ENCODE measurements around the gene APBB1. TPM values are rescaled to one million over a fixed set of nuclear protein-coding genes. Genes with fewer than 3 reads are reported as not detected.
A peak's percentile ranks its signal among the peaks of the same experiment; 100 is the strongest.

The APBB1 gene
- total RNA-seq, 1 experiment from 2014 or later: 12.4 TPM

GRCh38 chr11:6350043-6350442 lies 68.9 kb downstream of the APBB1 start:
- Histone ChIP-seq H3K27me3 (ENCODE audit: insufficient read depth, low read length) (no peaks in the 10 kb centered on the region), H3K9ac (ENCODE audit: low read length) (no peak overlapping the region), H3K4me3 (replicated peaks in 1 of 2; ENCODE audit: low read depth in 1 of 2, low read length in 2 of 2) (no peak overlapping the region), H3K4me1 (ENCODE audit: control insufficient read depth in 1 of 2, insufficient read depth in 2 of 2, low read length in 2 of 2) (peaks cover 0 to 5% of the 10 kb centered on the region in 2 experiments; a peak in 1 of 4 replicates), H3K4me2 (ENCODE audit: low read length) (no peak overlapping the region), H3K36me3 (ENCODE audit: control insufficient read depth in 1 of 2, insufficient read depth in 2 of 2, low read length in 2 of 2) (no peaks in the 10 kb centered on the region), H3K9me3 (ENCODE audit: control insufficient read depth in 1 of 2, insufficient read depth in 1 of 2, low read depth in 1 of 2, low read length in 2 of 2) (no peaks in the 10 kb centered on the region), H3K27ac (ENCODE audit: low read depth, low read length) (no peak overlapping the region), H4K20me1 (ENCODE audit: insufficient read depth) (no peaks in the 10 kb centered on the region), H2AFZ (ENCODE audit: low read depth, low read length, poor library complexity, severe bottlenecking) (no peak overlapping the region), H3K79me2 (ENCODE audit: insufficient read depth, low read length) (no peaks in the 10 kb centered on the region), H3K9me2 (ENCODE audit: insufficient read depth) (0 out of 2 replicates have a peak, but pooled peaks cover 3% of the 10 kb centered on the region)
- intact Hi-C loops (cut with micrococcal nuclease): loop anchor here (10.0 kb wide), 1 partner anchor 535 kb away; no protein-coding TSS in a partner anchor
- no TSS peak for BruUV-seq (replicated peaks)
- no peak for ATAC-seq
- ChIA-PET CTCF (no interaction called here), POLR2A (interaction anchor here (0.6 kb wide), 1 partner anchor 10 kb away, joined by 4 read pairs; no protein-coding TSS in a partner anchor), RAD21 (ENCODE audit: low non-redundant PET in 1 of 2, low total read pairs in 2 of 2, uncharacterized antibody in 2 of 2, unreplicated experiment in 2 of 2) (interaction anchor here in 1 of 2 experiments (0.6 kb wide), 1 partner anchor 40 kb away, joined by 3 read pairs; no protein-coding TSS in a partner anchor)
- TF ChIP-seq SP1 (IDR thresholded peaks at IDR 0.05; ENCODE audit: low read depth) (no peak), MAX (IDR thresholded peaks at IDR 0.05) (no peak)
- no peak for DNase-seq (ENCODE audit: low read depth, low spot score)

- RAD21 ChIA-PET (ENCODE audit: low non-redundant PET in 1 of 2, low total read pairs in 2 of 2, uncharacterized antibody in 2 of 2, unreplicated experiment in 2 of 2): no interaction called here
- Histone ChIP-seq H3K4me2 (ENCODE audit: low read length) (no peak overlapping the region), H3K36me3 (ENCODE audit: control insufficient read depth in 1 of 2, insufficient read depth in 2 of 2, low read length in 2 of 2) (no peaks in the 10 kb centered on the region), H3K9ac (ENCODE audit: low read length) (no peak overlapping the region), H2AFZ (ENCODE audit: low read depth, low read length, poor library complexity, severe bottlenecking) (no peak overlapping the region), H3K9me2 (ENCODE audit: insufficient read depth) (0 out of 2 replicates have a peak, but pooled peaks cover 3% of the 10 kb centered on the region), H3K27ac (ENCODE audit: low read depth, low read length) (no peak overlapping the region), H3K4me1 (ENCODE audit: control insufficient read depth in 1 of 2, insufficient read depth in 2 of 2, low read length in 2 of 2) (no peaks in the 10 kb centered on the region), H3K4me3 (replicated peaks in 1 of 2; ENCODE audit: low read depth in 1 of 2, low read length in 2 of 2) (no peak overlapping the region), H3K27me3 (ENCODE audit: insufficient read depth, low read length) (no peaks in the 10 kb centered on the region), H3K79me2 (ENCODE audit: insufficient read depth, low read length) (no peaks in the 10 kb centered on the region), H4K20me1 (ENCODE audit: insufficient read depth) (no peaks in the 10 kb centered on the region), H3K9me3 (ENCODE audit: control insufficient read depth in 1 of 2, insufficient read depth in 1 of 2, low read depth in 1 of 2, low read length in 2 of 2) (no peaks in the 10 kb centered on the region)
- TF ChIP-seq SRF (IDR thresholded peaks at IDR 0.05; ENCODE audit: low read depth) (no peak), REST (IDR thresholded peaks at IDR 0.05; ENCODE audit: low read depth) (no peak), CTCF (IDR thresholded peaks at IDR 0.05 in 2 of 3, conservative IDR thresholded peaks at IDR 0.05 in 1 of 3; ENCODE audit: borderline replicate concordance in 1 of 3, insufficient read depth in 1 of 3, low read depth in 2 of 3, low read length in 2 of 3) (no peak), CEBPB (IDR thresholded peaks at IDR 0.05; ENCODE audit: low read depth) (peak; percentile 51), TCF7L2 (IDR thresholded peaks at IDR 0.05; ENCODE audit: borderline replicate concordance, extremely low read depth, insufficient read depth, insufficient read length) (no peak), RAD21 (IDR thresholded peaks at IDR 0.05; ENCODE audit: low read depth) (no peak), EZH2phosphoT487 (IDR thresholded peaks at IDR 0.05; ENCODE audit: borderline replicate concordance) (no peak)
- ATAC-seq: no peak
- CTCF ChIA-PET: interaction anchor here (1.0 to 1.4 kb wide), 2 partner anchors 8 to 17 kb away, joined by 5 to 6 read pairs; no protein-coding TSS in a partner anchor
- intact Hi-C loops (cut with micrococcal nuclease): no loop called here
- DNase-seq (ENCODE audit: low read depth, low spot score): no peak
- POLR2A ChIA-PET: no interaction called here
- no TSS peak for BruUV-seq (replicated peaks)
Observed at GRCh38 chr11:6345366-6345765, 73.5 kb downstream of the APBB1 start.

Data from HCT116 (cell line).